Measurements from ENCODE around the gene ACAD10. TPM values are rescaled to one million over a fixed set of nuclear protein-coding genes. Genes with fewer than 3 reads are reported as not detected.

The ACAD10 gene
- total and polyA plus RNA-seq, 10 of the 15 experiments (the other 5 are each of a cell fraction or from before 2014, with no cell fraction given) = 2.9 to 21.9 (median 17.5) TPM

- TF ChIP-seq MEF2A (IDR thresholded peaks at IDR 0.05; ENCODE audit: insufficient read depth, low read depth, low read length) (no peak), TARDBP (IDR thresholded peaks at IDR 0.05; ENCODE audit: borderline replicate concordance) (no peak), SP1 (IDR thresholded peaks at IDR 0.05; ENCODE audit: low read depth, low read length) (no peak), ETV6 (conservative IDR thresholded peaks at IDR 0.05 in 1 of 2, IDR thresholded peaks at IDR 0.05 in 1 of 2; ENCODE audit: borderline replicate concordance in 1 of 2, low read depth in 1 of 2) (no peak), BRCA1 (IDR thresholded peaks at IDR 0.05; ENCODE audit: low read depth, low read length) (no peak)
These were observed 112.3 kb downstream of the ACAD10 start (continued) for GRCh38 chr12:111798182-111798581.

- FAIRE-seq = no peak
- BruUV-seq (replicated peaks) = no TSS peak
- H3K4me1 ChIP-seq (ENCODE audit: control insufficient read depth, insufficient read depth, low read length) = no peaks in the 10 kb centered on the region
These were observed 113.9 kb downstream of the ACAD10 start for GRCh38 chr12:111799758-111800157.

More at GRCh38 chr12:111799758-111800157, 113.9 kb downstream of the ACAD10 start:
- 80% methylated on average over 9 of the region's 9 CpGs for WGBS (ENCODE audit: insufficient coverage, insufficient replicate concordance, low lambda C conversion rate, missing lambda C conversion rate)
- Histone ChIP-seq H3K9ac (ENCODE audit: control insufficient read depth, insufficient read depth, low read length) (no peak overlapping the region), H3K27me3 (replicated peaks in 1 of 2; ENCODE audit: control insufficient read depth in 2 of 2, insufficient read depth in 2 of 2, low read length in 1 of 2) (no peaks in the 10 kb centered on the region), H3K4me2 (ENCODE audit: control insufficient read depth, insufficient read depth) (no peak overlapping the region), H3K4me3 (no peak overlapping the region), H3K27ac (ENCODE audit: control insufficient read depth, insufficient read depth) (no peak overlapping the region), H2AFZ (ENCODE audit: control insufficient read depth, low read depth, low read length) (no peak overlapping the region), H4K20me1 (ENCODE audit: control insufficient read depth, insufficient read depth) (no peaks in the 10 kb centered on the region), H3K36me3 (ENCODE audit: control insufficient read depth in 2 of 2, insufficient read depth in 2 of 2, low read length in 1 of 2) (no peaks in the 10 kb centered on the region; a peak in 2 of 4 replicates), H3K79me2 (ENCODE audit: control insufficient read depth, insufficient read depth, low read length) (no peaks in the 10 kb centered on the region), H3K9me3 (replicated peaks; ENCODE audit: control insufficient read depth, insufficient read depth, low read length) (no peaks in the 10 kb centered on the region)
- ChIA-PET POLR2A (interaction anchor here (0.6 kb wide), 1 partner anchor 34 kb away, joined by 3 read pairs; no protein-coding TSS in a partner anchor), RAD21 (ENCODE audit: unreplicated experiment) (no interaction called here), CTCF (interaction anchor here (2.4 kb wide), 1 partner anchor 12 kb away, joined by 12 read pairs; no protein-coding TSS in a partner anchor), SMC1A (ENCODE audit: uncharacterized antibody, unreplicated experiment) (no interaction called here)
- ATAC-seq = no peak
- no peak for TF ChIP-seq CREM (IDR thresholded peaks at IDR 0.05; ENCODE audit: low read depth)
- no peak for TF ChIP-seq ZBTB33 (IDR thresholded peaks at IDR 0.05)
- no peak for TF ChIP-seq TCF12 (IDR thresholded peaks at IDR 0.05; ENCODE audit: low read depth, low read length)
- no peak for TF ChIP-seq BHLHE40 (IDR thresholded peaks at IDR 0.05; ENCODE audit: borderline replicate concordance in 1 of 2, low read depth in 2 of 2, low read length in 1 of 2)
- in situ Hi-C loops (cut with MboI) = no loop called here
- intact Hi-C loops (cut with micrococcal nuclease; ENCODE audit: unreplicated experiment) = no loop called here
- no peak for DNase-seq (ENCODE audit: low read depth, low spot score)
